Activated CD8-positive, alpha-beta memory T cell treated with anti-CD3 and anti-CD28 coated beads for 4 hours (primary cell): ENCODE results near the gene STYXL1.

Experiments used
- DNase-seq, 2 donors: peaks; one replicate each; pipeline ENCODE4 v3.0.0-alpha.2; 2020; ENCODE audit warnings: low read depth in 2 of 2

Gene STYXL1

GRCh38 chr7:75955331-75955955 is 92.4 kb downstream of the STYXL1 start:
- DNase-seq = no peak

DNA sequence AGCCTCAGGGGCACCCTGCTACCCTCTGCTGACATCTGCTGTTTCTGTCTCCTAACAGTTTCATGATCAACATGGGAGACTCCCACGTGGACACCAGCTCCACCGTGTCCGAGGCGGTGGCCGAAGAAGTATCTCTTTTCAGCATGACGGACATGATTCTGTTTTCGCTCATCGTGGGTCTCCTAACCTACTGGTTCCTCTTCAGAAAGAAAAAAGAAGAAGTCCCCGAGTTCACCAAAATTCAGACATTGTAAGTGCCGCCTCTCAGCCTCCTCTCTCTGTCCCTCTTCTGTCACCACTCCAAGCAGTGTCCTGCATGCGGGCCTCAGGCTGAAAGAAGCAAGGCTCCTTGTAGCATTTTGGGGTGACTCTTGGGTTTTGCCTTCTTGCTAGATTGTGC is 93.9 kb downstream of the STYXL1 start:
- no peak for DNase-seq

DNA sequence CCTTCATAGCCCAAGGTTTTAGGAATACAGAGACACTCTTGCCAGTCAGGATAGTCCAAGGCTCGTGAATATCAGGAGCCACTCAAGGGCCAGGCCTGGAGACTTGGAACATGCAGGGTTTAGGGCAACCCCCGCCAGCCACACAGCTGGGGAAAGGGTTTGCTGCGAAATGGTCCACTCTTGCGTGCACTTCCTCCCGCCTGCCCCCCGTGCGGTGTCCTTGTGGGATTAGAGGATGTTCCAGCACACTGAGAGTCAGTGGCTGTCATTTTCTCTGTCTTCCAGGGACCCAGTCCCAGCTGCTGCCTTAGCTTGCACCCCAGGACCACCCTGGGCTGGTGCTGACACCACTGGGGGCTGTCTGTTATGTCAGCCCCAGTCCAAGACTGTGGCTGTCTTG is 94.4 kb downstream of the STYXL1 start:
- DNase-seq = no peak

DNA sequence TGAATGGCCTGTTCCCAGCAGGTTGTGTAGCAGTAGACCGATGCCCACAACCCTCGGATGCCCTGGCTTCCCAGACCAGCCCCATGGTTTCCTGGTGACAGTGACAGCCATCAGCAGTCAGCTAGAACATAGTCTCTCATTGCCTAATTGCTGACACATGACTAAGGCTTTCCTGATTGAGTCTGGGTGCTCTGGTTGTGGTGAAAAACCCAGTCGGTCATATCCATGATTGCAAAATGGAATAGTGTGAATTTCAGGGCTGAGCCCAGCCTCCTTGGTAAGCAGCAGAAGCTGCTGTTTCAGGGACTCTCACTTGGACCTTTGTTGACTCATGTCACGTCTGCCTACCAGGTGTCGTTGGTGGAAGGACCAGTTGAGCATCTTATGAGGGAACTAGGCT is 96.3 kb downstream of the STYXL1 start:
- DNase-seq = no peak

DNA sequence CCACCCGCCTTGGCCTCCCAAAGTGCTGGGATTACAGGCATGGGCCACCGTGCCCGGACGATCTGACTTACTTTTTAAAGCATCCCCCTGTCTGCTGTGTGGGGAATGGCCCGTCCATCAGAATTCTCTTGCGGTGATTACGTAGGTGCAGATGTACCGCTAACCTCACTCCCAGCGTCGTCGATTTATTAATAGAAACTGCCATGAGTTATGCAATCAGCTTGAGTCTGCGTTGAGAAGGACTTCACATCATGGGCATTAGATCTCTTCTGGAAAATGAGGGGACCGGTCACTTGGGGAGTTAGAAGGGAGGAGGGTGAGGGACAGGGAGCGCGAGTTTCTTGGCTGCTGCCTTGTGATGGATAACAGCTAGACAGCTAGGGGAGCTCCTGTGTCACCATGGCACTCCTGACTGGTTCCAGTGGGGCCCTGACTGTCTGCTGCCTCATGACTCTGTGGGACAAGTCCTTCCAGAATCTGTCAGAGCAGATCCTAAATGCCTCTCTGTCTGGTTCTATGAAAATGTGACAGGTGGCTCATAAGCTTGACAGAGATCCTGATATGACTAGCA is 97.6 kb downstream of the STYXL1 start:
- DNase-seq = no peak

DNA sequence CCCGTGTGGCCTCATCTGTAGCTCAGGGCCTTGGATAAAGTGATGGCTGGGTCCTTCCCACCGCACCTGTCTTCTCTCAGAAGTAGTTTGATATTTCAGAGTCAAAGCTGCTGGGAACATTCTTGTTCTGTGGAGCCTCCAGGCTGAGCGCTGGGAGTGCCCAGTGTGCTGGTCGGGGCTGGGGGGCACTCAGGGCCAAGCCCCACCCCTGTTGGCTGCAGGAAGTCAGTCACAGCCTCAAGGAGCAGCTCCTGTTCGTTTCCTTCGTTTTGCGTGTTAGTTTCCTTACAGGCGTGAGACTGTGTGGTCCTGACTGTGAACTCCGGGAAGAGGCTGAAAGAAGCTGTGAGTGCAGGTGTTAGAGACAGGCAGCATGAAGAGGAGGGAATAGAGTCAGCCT is 99.6 kb downstream of the STYXL1 start:
- no peak for DNase-seq
